Mucosa of gallbladder (tissue), 1 donor: ENCODE measurements around the gene GDE1. TPM values are rescaled to one million over a fixed set of nuclear protein-coding genes. Genes with fewer than 3 reads are reported as not detected.

Experiments used
- DNase-seq: peaks from one replicate; pipeline ENCODE4 v3.0.0-alpha.2; 2020; ENCODE audit warnings: low spot score
- total RNA-seq: library from RNA; stranded (reverse); gene quantifications from one replicate; pipeline ENCODE4 v1.2.1, GENCODE V29; 2021
- donor health status: DM: no; HTN: no; CAD: no.

GDE1 gene
- total RNA-seq, 1 donor from 2014 or later = 68.8 TPM

- no peak for DNase-seq
These were observed 2.4 kb upstream of the GDE1 start for GRCh38 chr16:19524356-19524615.

- peak; percentile 97 for DNase-seq
These were observed 1.9 kb upstream of the GDE1 start, which contains the start of gene CCP110 for GRCh38 chr16:19523559-19524355. Gene CCP110 (plus strand): TSS chr16:19523942. CDS start chr16:19527882, 3,940 bp downstream.

GRCh38 chr16:19523184-19523558 is 1.3 kb upstream of the GDE1 start:
- no peak for DNase-seq

GRCh38 chr16:19522760-19523159 is 862 bp upstream of the GDE1 start:
- no peak for DNase-seq

- no peak for DNase-seq
These were observed 467 bp upstream of the GDE1 start for GRCh38 chr16:19522397-19522732.

- no peak for DNase-seq
These were observed 1.0 kb downstream of the GDE1 start for GRCh38 chr16:19520861-19521331.

- DNase-seq = no peak
These were observed 3.5 kb downstream of the GDE1 start for GRCh38 chr16:19518388-19518787.

GRCh38 chr16:19517424-19518089 is 4.3 kb downstream of the GDE1 start:
- DNase-seq = no peak

GRCh38 chr16:19515757-19516156 is 6.1 kb downstream of the GDE1 start:
- no peak for DNase-seq

GRCh38 chr16:19513377-19514053 is 8.4 kb downstream of the GDE1 start:
- DNase-seq = no peak

- DNase-seq = no peak
These were observed 9.6 kb downstream of the GDE1 start for GRCh38 chr16:19512297-19512696.

- DNase-seq = no peak
These were observed 14.0 kb downstream of the GDE1 start for GRCh38 chr16:19507867-19508266.

GRCh38 chr16:19506965-19507364 is 14.9 kb downstream of the GDE1 start:
- no peak for DNase-seq

- no peak for DNase-seq
These were observed 16.1 kb downstream of the GDE1 start for GRCh38 chr16:19505600-19506303.

GRCh38 chr16:19503461-19504075 is 18.3 kb downstream of the GDE1 start:
- no peak for DNase-seq

- DNase-seq = peak; percentile 81
These were observed 19.3 kb downstream of the GDE1 start for GRCh38 chr16:19502395-19503131.

GRCh38 chr16:19499481-19499880 is 22.4 kb downstream of the GDE1 start:
- DNase-seq = no peak

GRCh38 chr16:19499006-19499405 is 22.9 kb downstream of the GDE1 start:
- no peak for DNase-seq

- DNase-seq = no peak
These were observed 24.7 kb downstream of the GDE1 start for GRCh38 chr16:19497176-19497575.

GRCh38 chr16:19490619-19491018 is 31.3 kb downstream of the GDE1 start:
- no peak for DNase-seq

- DNase-seq = peak; percentile 58
These were observed 33.7 kb downstream of the GDE1 start for GRCh38 chr16:19488213-19488640.
